Iris pigment epithelial cell (primary cell): ENCODE data around the gene PPP2R2B.
"Not testable (repeated sequence)": the region's sequence is repeated elsewhere in the genome, so short reads cannot be mapped to it uniquely, and the experiment has no call there.

ENCODE experiments used
- DNase-seq: peaks from one replicate; pipeline ENCODE4 v3.0.0-alpha.2; 2011; ENCODE audit warnings: low read depth

The PPP2R2B gene

GRCh38 chr5:146652547-146652946 lies 226.0 kb downstream of the PPP2R2B start:
- DNase-seq = no peak

GRCh38 chr5:146647656-146648199 lies 230.8 kb downstream of the PPP2R2B start:
- DNase-seq = peak; percentile 6

GRCh38 chr5:146646441-146646840 lies 232.1 kb downstream of the PPP2R2B start:
- DNase-seq = no peak

- no peak for DNase-seq
These were observed 233.2 kb downstream of the PPP2R2B start for GRCh38 chr5:146645342-146645741.

GRCh38 chr5:146644831-146645230 lies 233.7 kb downstream of the PPP2R2B start:
- DNase-seq = no peak

- DNase-seq = no peak
These were observed 234.8 kb downstream of the PPP2R2B start for GRCh38 chr5:146643776-146644175.

GRCh38 chr5:146642410-146642809 lies 236.1 kb downstream of the PPP2R2B start:
- DNase-seq = no peak

- DNase-seq = no peak
These were observed 236.6 kb downstream of the PPP2R2B start for GRCh38 chr5:146641941-146642340.

- DNase-seq = no peak
These were observed 238.2 kb downstream of the PPP2R2B start for GRCh38 chr5:146640285-146640896.

GRCh38 chr5:146635443-146635842 lies 243.1 kb downstream of the PPP2R2B start:
- no peak for DNase-seq

GRCh38 chr5:146633323-146633764 lies 245.2 kb downstream of the PPP2R2B start:
- no peak for DNase-seq

- DNase-seq = no peak
These were observed 245.8 kb downstream of the PPP2R2B start for GRCh38 chr5:146632620-146633322.

GRCh38 chr5:146630472-146630871 lies 248.1 kb downstream of the PPP2R2B start:
- no peak for DNase-seq

GRCh38 chr5:146628950-146629349 lies 249.6 kb downstream of the PPP2R2B start:
- no peak for DNase-seq

- DNase-seq = no peak
These were observed 251.6 kb downstream of the PPP2R2B start for GRCh38 chr5:146626936-146627335.

- DNase-seq = no peak
These were observed 254.4 kb downstream of the PPP2R2B start for GRCh38 chr5:146624179-146624578.

GRCh38 chr5:146623666-146624065 lies 254.9 kb downstream of the PPP2R2B start:
- no peak for DNase-seq

- DNase-seq = no peak
These were observed 255.5 kb downstream of the PPP2R2B start for GRCh38 chr5:146623009-146623408.

GRCh38 chr5:146622391-146622790 lies 256.2 kb downstream of the PPP2R2B start:
- DNase-seq = peak; percentile 10

- no peak for DNase-seq
These were observed 257.9 kb downstream of the PPP2R2B start for GRCh38 chr5:146620669-146621051.

- no peak for DNase-seq
These were observed 258.4 kb downstream of the PPP2R2B start for GRCh38 chr5:146620031-146620668.

- no peak for DNase-seq
These were observed 260.1 kb downstream of the PPP2R2B start for GRCh38 chr5:146618434-146618833.

GRCh38 chr5:146609731-146610130 lies 268.8 kb downstream of the PPP2R2B start:
- not testable (repeated sequence) for DNase-seq
